SJSA1 (cell line): ENCODE measurements around the gene KLHL17. TPM values are rescaled to one million over a fixed set of nuclear protein-coding genes. Genes with fewer than 3 reads are reported as not detected.
A peak's percentile ranks its signal among the peaks of the same experiment; 100 is the strongest.

ENCODE experiments used
- DNase-seq, 2 experiments: peaks; one replicate each; pipeline ENCODE4 v3.0.0-alpha.2; 2015 to 2020; ENCODE audit warnings: low spot score in 2 of 2, low read depth in 1 of 2
- H3K27ac ChIP-seq: fragments of 250-450 bp; sonication (Bioruptor Pico); 2 replicates; pipeline ENCODE4 v1.5.1; 2020; ENCODE audit warnings: mild to moderate bottlenecking, moderate library complexity
- H3K27me3 ChIP-seq: fragments of 250-450 bp; sonication (Bioruptor Pico); replicated peaks from 2 replicates; pipeline ENCODE4 v1.5.1; 2020; ENCODE audit warnings: mild to moderate bottlenecking, moderate library complexity
- H3K36me3 ChIP-seq: fragments of 250-450 bp; sonication (Bioruptor Pico); 2 replicates; pipeline ENCODE4 v1.5.1; 2020; ENCODE audit warnings: mild to moderate bottlenecking
- H3K4me1 ChIP-seq: fragments of 250-450 bp; sonication (Bioruptor Pico); replicated peaks from 2 replicates; pipeline ENCODE4 v1.6.1; 2021; ENCODE audit warnings: mild to moderate bottlenecking
- H3K4me3 ChIP-seq: fragments of 250-450 bp; sonication (Bioruptor Pico); 2 replicates; pipeline ENCODE4 v1.5.1; 2020; ENCODE audit warnings: mild to moderate bottlenecking
- H3K9me3 ChIP-seq: fragments of 250-450 bp; sonication (Bioruptor Pico); replicated peaks from 2 replicates; pipeline ENCODE4 v1.5.1; 2020; ENCODE audit warnings: mild to moderate bottlenecking
- total RNA-seq: library from RNA; depleted of rRNA; stranded (reverse); fragments of >200 nt; shearing (Covaris generic); gene quantifications from 2 replicates; pipeline ENCODE4 v1.2.3, GENCODE V29; 2014

KLHL17 gene
- total RNA-seq, 1 experiment from 2014 or later: 7.2 TPM

DNA sequence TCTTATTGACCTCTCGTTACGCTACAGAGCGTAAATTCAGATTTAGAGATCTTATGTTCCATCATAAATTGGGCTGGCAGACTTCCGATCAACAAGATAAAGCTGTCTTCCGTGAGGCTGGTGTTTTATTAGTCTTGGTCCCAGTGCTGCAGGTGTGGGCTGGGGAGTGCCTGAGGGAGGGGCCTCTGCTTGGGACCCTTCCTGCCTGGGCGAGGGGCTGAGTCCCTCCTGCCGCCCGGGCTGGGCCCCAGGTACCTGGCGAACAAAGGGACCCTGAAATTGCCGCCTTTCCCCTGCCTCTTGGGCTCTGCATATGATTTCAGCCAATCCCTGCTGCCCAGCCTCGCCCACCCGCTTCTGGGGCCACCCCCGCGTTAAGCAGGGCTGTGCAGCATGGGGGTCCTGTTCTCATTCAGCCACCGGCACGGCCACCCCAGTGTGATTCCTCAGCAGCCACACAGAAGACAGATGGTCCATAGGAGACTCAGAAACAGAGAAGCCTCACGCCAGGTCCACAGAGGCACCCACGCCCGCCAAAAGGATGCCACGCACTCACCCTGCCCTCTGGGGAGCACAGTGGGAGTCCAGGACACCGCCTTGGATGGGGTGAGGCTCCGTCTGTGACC lies 42.8 kb upstream of the KLHL17 start:
- DNase-seq: no peak
- no peak overlapping the region for H3K4me3 ChIP-seq
- no peaks in the 10 kb centered on the region; the same call in 1 of the 2 replicates for H3K9me3 ChIP-seq
- H3K27me3 ChIP-seq: peaks cover 42% of the 10 kb centered on the region
- H3K4me1 ChIP-seq: peaks cover 19% of the 10 kb centered on the region
- no peak overlapping the region for H3K27ac ChIP-seq
- peaks cover 15% of the 10 kb centered on the region for H3K36me3 ChIP-seq

DNA sequence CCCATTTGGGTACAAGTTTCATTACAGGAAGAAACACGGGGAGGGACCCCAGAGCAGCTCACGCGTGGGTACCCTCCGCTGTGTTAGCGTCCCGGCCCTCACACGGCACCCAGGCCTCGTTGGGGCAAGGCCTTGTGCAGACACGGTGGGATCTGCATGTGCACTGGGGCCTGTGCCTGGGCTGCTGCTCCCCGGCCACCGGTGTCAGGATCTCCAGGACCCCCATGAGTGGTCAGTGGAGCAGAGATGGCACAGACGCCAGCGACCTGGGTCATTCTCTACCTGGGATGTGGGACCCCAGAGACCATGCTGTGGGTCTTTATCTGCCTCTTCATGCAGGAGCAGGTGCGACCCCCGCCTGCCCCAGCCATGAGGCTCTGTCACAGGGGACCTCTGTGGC lies 42.0 kb upstream of the KLHL17 start:
- Histone ChIP-seq H3K4me1 (peaks cover 26% of the 10 kb centered on the region), H3K4me3 (no peak overlapping the region), H3K36me3 (peaks cover 23% of the 10 kb centered on the region), H3K27me3 (peaks cover 42% of the 10 kb centered on the region), H3K9me3 (no peaks in the 10 kb centered on the region; the same call in 1 of the 2 replicates), H3K27ac (no peak overlapping the region)
- DNase-seq: peak in 1 of 2 experiments; percentile 7

DNA sequence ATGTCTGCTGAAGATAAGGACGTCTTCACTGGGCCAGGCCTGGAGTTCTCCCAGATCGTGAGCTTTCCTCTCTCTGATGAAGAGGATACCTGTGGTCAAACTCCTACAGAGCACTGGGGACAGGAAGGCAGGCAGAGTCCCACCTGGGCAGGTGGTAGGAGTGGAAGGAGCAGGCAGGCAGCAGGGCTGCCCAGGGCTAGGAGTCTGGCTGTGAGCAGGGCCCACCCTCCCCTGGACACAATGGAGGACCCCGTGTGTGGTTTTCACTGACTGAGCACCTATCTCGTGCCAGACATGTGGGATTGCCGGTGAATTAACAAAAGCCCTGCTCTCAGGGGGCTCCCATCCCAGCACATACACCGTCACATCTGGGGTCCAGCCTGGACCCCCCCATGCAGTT lies 41.5 kb upstream of the KLHL17 start:
- Histone ChIP-seq H3K27me3 (peaks cover 42% of the 10 kb centered on the region), H3K4me1 (peaks cover 31% of the 10 kb centered on the region)

DNA sequence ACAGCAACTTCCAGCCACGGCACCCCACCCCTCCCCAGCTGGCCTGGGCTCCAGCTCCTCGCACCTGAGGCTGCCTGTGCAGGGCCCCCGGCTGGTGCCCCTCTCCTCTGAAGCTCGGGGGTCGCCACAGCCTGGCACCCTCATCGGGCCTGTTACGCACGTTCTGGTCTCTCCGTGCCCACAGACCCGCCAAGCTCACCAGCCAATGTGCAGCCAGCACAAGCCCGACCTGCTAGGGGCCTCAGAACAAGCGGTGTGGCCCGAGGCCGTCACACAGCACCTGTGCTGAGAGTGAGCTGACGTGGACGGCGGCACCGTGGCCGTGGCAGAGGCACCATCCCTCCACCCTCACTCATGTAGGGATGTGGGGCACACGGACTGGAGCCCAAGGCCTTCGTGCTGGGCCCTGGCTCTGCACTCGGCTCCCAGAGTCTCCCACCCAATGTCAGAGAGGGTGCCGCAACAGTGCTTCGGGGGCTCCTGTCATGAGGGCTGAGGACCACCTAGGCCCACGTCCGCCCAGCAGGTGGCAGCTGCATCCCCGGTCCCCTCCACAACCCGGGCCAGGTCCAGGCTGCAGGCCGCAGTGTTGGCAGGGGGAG lies 41.0 kb upstream of the KLHL17 start:
- Histone ChIP-seq H3K4me3 (no peak overlapping the region), H3K27me3 (peaks cover 38% of the 10 kb centered on the region), H3K4me1 (peaks cover 36% of the 10 kb centered on the region), H3K27ac (no peak overlapping the region), H3K36me3 (peaks cover 28% of the 10 kb centered on the region), H3K9me3 (no peaks in the 10 kb centered on the region; the same call in none of the 2 replicates)
- DNase-seq: no peak

More for the DNA sequence above, 41.5 kb upstream of the KLHL17 start:
- Histone ChIP-seq H3K36me3 (peaks cover 25% of the 10 kb centered on the region), H3K27ac (no peak overlapping the region), H3K9me3 (no peaks in the 10 kb centered on the region; the same call in 1 of the 2 replicates), H3K4me3 (no peak overlapping the region)
- DNase-seq: no peak

DNA sequence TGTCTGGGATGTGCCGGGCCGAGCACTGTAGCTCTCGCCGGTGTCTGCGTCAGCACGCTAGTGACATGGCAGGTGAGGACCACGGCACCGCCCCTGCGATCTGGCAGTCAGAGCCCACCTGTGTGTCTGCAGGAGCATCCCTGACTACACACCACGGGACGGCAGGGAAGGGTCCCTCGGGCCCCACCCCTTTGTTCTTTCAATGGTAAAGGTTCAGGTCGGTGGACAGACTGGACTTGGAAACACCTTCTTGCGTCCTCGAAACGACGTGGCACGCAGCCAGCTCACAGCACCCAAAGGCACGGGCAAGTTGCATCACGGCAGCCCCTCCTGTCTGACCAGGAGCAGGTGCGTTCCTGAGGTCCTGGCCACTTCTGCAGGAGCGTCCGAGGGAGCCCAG lies 40.4 kb upstream of the KLHL17 start:
- Histone ChIP-seq H3K4me3 (no peak overlapping the region), H3K27ac (no peak overlapping the region), H3K36me3 (peaks cover 34% of the 10 kb centered on the region), H3K9me3 (no peaks in the 10 kb centered on the region; the same call in none of the 2 replicates), H3K27me3 (peaks cover 37% of the 10 kb centered on the region), H3K4me1 (peaks cover 38% of the 10 kb centered on the region)
- DNase-seq: no peak

DNA sequence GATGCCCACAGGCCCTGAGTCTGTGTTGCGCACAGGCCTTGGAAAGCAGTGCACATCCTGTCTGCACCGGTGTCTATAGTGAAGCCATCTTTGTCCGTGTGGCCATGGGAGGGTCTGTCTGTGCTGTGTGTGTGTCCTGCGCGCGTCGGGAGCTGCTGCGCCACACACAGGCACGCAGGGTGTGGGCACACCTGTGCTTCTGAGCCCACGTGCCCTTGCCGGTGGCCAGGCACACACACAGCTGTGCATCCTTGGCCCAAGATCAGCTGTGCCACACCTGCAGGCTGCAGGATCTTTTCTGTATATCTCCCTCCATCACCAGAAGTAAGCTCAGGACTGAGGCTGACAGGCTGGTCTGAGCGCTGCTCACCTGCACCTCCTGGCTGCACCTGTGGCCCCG lies 39.9 kb upstream of the KLHL17 start:
- Histone ChIP-seq H3K4me3 (no peak overlapping the region), H3K4me1 (peaks cover 41% of the 10 kb centered on the region), H3K27me3 (peaks cover 31% of the 10 kb centered on the region), H3K36me3 (peaks cover 35% of the 10 kb centered on the region), H3K9me3 (no peaks in the 10 kb centered on the region; the same call in none of the 2 replicates), H3K27ac (no peak overlapping the region)
- DNase-seq: peak in 1 of 2 experiments; percentile 7

DNA sequence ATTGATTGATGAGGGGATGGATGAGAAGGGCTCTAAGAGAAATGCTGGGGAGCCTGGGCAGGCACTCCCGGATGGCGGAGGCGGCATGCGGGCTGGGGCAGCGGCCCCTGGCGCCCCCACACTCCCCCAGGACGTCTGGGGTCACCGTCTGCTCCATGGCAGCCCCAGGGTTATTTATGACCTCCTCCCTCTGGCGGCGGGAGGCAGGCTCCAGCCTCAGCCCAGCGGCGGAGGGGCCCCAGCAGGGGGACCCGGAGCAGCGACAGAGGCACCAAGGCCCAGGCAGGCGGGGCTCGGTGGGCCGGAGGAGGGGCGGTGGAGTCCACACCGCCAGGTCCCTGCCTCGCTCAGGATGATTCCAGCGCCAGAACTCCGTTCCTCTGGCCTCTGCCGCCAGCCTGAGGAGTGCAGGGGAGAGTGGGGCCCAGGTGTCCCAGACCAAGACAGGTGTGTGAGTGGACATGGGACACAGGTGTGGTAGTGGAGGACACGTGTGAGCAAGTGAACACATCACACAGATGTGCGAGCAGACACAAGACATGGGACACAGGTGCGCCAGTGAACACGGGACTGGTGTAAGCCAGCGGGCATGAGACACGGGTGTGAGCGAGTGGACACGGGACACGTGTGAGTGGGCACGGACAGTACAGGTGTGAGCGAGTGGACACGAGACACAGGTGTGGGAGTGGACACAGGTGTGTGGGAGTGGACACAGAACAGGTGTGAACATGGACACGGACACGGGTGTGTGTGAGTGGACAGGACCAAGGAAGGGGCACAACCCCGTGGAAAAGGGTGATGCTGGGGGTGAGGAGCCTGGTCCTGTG lies 39.2 kb upstream of the KLHL17 start:
- H3K9me3 ChIP-seq: no peaks in the 10 kb centered on the region; the same call in none of the 2 replicates
- peaks cover 24% of the 10 kb centered on the region for H3K27me3 ChIP-seq
- peaks cover 41% of the 10 kb centered on the region for H3K36me3 ChIP-seq
- peaks cover 48% of the 10 kb centered on the region for H3K4me1 ChIP-seq
- no peak overlapping the region for H3K27ac ChIP-seq
- H3K4me3 ChIP-seq: peak overlapping the region; percentile 7; the same call in 1 of the 2 replicates
- peak; percentile 75 to 82 for DNase-seq

DNA sequence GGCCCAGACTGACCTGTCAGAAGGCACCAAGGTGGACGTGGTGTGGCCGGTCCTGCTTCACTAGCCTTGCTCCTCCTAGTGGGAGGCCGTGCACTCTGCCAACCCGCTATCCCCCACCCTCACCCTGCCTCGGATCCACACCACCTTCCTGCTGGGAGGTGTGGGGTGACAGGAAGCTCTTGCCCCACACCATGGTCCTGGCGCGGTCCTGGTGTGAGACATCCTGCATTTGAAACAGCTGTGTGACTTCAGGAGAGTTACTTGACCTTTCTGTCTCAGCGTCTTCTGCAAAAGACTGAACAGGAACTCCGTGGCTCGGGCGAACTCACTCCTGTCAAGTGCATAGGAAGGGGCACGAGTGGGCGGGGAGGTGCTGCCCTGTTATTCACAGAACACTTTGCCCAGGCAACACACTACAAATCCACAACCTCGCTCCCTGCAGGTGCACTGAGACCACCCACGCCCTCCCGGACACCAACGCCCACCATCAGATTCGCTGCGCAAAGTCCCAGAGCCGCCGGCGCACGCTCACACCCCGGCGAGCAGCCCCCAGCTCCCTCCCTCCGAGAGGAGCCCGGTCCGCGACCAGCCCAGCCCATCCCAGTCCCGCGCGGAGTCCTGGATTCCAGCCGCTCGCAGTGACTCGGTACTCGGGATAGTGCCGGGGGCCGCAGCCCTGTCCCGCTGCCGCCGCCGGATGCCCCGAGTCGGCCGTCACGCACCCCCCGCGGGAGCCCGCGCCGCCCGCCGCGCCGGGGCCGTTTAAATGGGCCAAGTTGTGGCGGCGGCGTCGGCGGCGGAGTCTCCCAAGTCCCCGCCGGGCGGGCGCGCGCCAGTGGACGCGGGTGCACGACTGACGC lies 37.0 kb upstream of the KLHL17 start, which contains the start of gene SAMD11:
SAMD11 (plus strand) TSS at position 793 of the 860 bp plus-strand sequence. CDS start 509 bp downstream, outside the sequence.
- no peak within 1 kb of the TSS for H3K27ac ChIP-seq
- DNase-seq: peak; percentile 65 to 85
- peaks cover 53% of the 10 kb centered on the region for H3K4me1 ChIP-seq

DNA sequence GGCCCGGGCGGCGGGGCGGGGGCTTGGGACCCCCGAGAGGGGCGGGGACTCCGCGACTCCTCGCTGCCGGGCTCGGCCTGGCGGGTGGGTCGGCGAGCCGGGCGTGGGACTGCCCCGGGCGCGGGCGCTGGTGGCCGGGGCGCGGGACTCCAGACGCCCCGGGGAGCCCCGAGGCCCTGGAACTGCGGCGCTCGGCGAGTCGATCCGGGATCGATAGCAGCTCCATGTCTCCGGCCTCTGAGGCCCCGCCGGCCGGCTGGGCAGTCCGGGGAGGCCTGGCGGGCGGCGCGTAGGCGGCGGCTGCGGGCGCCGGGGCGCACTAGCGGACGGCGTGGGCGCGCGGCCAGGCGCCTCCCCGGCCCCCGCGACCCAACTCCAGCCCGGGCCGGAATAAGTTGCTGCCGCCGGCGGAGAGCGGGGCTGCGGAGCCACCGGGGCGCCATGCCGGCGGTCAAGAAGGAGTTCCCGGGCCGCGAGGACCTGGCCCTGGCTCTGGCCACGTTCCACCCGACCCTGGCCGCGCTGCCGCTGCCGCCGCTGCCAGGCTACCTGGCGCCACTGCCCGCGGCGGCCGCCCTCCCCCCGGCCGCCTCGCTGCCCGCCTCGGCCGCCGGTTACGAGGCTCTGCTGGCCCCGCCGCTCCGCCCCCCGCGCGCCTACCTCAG lies 36.3 kb upstream of the KLHL17 start:
- peak overlapping the region; percentile 93 for H3K4me3 ChIP-seq
- no peak overlapping the region for H3K27ac ChIP-seq
- no peaks in the 10 kb centered on the region for H3K27me3 ChIP-seq
- H3K9me3 ChIP-seq: no peaks in the 10 kb centered on the region; the same call in 1 of the 2 replicates
- H3K36me3 ChIP-seq: peaks cover 67% of the 10 kb centered on the region
- peak in 1 of 2 experiments; percentile 50 for DNase-seq
- H3K4me1 ChIP-seq: peaks cover 53% of the 10 kb centered on the region

More for the DNA sequence above, 37.0 kb upstream of the KLHL17 start, which contains the start of gene SAMD11:
- Histone ChIP-seq H3K9me3 (no peaks in the 10 kb centered on the region; the same call in 1 of the 2 replicates), H3K36me3 (peaks cover 60% of the 10 kb centered on the region), H3K27me3 (peaks cover 3% of the 10 kb centered on the region), H3K4me3 (peak within 1 kb of the TSS; percentile 93)

DNA sequence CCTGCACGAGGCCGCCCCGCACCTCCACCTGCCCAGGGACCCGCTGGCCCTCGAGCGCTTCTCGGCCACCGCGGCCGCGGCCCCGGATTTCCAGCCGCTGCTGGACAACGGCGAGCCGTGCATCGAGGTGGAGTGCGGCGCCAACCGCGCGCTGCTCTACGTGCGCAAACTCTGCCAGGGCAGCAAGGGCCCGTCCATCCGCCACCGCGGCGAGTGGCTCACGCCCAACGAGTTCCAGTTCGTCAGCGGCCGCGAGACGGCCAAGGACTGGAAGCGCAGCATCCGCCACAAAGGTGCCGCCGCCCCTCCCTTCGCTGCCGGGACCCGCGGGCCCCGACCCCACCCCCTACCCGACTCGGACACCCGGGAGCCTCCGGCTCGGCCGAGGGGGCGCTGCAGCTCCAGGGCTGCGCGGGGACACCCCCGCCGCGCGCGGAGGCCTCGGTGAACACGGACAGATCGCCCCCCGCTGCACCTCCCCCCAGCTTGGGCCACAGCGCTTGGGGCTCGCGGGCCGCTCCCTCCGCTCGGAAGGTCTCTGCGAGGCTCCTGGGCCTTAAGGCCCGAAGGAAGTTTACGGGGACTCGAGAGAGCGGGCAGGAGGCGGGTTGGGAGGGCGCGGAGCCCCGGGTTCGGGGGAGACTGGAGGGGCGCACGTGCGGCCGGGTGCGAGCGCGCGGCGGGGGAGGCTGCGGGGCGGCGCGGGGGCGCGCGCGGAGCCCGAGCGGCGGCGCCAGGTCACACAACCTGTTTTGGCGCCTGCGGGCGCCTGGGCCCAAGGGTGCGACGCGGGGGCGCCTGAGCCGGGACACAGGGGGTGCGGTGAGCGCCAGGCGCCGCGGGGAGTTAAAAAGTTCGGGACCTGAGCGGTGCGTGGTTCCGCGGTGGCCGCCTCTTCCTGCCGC lies 35.5 kb upstream of the KLHL17 start:
- no peaks in the 10 kb centered on the region; the same call in 1 of the 2 replicates for H3K9me3 ChIP-seq
- DNase-seq: peak; percentile 54 to 73
- no peaks in the 10 kb centered on the region for H3K27me3 ChIP-seq
- H3K36me3 ChIP-seq: peaks cover 70% of the 10 kb centered on the region
- no peak overlapping the region for H3K27ac ChIP-seq
- H3K4me3 ChIP-seq: peak overlapping the region; percentile 93
- peaks cover 52% of the 10 kb centered on the region for H3K4me1 ChIP-seq

DNA sequence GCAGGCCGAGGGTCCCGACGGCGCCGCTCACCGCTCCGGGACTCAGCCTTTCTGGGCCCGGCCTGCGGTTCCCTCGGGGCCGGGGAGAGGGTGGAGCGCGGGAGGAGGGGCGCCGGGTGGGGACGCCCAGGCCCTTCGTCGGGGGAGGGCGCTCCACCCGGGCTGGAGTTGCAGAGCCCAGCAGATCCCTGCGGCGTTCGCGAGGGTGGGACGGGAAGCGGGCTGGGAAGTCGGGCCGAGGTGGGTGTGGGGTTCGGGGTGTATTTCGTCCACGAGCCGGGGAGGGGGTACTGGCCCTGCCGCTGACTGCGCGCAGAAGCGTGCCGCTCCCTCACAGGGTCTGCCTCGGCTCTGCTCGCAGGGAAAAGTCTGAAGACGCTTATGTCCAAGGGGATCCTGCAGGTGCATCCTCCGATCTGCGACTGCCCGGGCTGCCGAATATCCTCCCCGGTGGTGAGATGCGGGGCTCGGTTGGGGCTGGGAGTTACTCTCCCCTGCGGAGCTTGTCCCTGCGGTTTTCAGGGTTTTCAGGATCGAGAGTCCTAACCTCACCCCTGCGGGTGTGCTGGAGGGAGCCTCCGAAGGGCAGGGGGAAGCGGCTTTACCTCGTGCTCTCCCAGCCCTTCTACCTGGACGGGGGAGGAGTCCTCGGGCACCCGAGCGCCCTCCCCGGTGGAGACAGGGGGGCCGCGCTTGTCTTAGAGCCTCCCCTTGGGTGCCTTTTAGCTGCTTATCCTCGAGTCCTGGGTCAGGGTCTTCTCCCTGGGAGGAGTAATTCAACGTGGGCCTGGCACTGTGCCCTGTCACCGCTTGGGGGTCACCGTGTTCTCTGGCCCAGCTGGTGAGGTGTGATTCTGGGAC lies 34.6 kb upstream of the KLHL17 start:
- Histone ChIP-seq H3K27me3 (no peaks in the 10 kb centered on the region), H3K27ac (no peak overlapping the region), H3K36me3 (peaks cover 79% of the 10 kb centered on the region), H3K9me3 (no peaks in the 10 kb centered on the region; the same call in 1 of the 2 replicates), H3K4me3 (peak overlapping the region; percentile 93), H3K4me1 (peaks cover 44% of the 10 kb centered on the region)
- DNase-seq: peak; percentile 65 to 80
